GM18508 (cell line): Measurements from ENCODE around the gene PRSS33.

ENCODE experiments used
- ATAC-seq: cut with Tn5 transposase; IDR thresholded peaks from one replicate; pipeline ENCODE4 v1.9.1; 2021; ENCODE audit warnings: moderate number of reproducible peaks; ENCODE audit not compliant: insufficient read depth, unreplicated experiment

PRSS33 gene

DNA sequence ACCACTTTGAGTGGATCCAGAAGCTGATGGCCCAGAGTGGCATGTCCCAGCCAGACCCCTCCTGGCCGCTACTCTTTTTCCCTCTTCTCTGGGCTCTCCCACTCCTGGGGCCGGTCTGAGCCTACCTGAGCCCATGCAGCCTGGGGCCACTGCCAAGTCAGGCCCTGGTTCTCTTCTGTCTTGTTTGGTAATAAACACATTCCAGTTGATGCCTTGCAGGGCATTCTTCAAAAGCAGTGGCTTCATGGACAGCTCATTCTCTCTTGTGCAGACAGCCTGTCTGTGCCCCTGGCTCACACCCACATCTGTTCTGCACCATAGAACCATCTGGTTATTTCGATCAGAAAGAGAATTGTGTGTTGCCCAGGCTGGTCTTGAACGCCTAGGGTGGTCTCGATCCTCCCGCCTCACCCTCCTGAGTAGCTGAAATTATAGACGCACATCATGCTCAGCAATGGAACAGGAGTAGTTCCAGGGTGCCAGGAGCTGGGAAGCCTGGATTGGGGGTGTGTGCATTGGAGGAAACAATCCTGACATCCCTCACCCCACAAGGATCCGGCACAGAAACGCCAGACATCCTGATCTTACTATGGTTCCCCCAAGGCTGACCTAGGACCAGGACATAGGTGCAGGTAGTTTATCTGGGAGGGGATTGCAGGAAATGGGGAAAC, 34.3 kb upstream of the PRSS33 start:
- ATAC-seq = no peak

- no peak for ATAC-seq
Observed at GRCh38 chr16:2820836-2821486, 33.6 kb upstream of the PRSS33 start.

- no peak for ATAC-seq
Observed at GRCh38 chr16:2819939-2820835, 32.8 kb upstream of the PRSS33 start.

DNA sequence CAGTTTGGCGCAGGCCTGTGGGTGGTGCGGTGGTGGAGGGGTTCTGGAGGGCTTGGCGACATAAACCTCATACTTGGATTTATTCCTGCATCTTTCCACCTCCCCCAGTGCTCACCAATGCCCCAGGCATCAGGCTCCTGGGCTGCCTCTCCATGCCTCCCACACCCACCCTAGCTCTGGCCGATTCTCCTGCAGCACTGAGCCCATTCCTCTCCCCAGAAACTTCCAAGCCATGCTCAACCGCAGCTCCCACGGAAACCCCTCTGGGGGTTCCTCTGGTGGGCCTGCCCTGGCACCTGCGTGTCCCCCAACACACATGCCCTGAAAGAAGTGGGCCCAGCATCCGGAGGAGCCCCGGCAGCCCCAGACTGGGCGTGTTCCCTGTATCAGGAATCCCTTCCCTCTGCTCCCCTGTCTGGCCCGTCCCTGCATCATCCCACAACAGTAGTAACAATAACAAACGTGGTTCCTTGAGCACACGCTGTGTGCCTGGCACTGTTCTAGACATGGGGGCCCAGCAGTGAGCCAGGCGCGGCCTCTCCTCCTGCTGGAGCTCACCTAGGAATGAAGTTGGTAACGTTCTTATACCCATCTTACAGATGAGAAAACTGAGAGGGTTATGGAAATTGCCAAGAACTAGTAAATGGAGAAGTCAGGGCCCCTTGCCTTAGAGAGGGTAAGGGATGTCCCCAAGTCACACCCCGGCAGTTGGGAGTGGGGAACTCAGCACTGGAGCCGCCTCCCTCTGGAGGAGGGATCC, 32.0 kb upstream of the PRSS33 start:
- ATAC-seq = no peak

- no peak for ATAC-seq
Observed at GRCh38 chr16:2818272-2818876, 31.0 kb upstream of the PRSS33 start.

GRCh38 chr16:2817340-2818271, 30.2 kb upstream of the PRSS33 start:
- no peak for ATAC-seq

DNA sequence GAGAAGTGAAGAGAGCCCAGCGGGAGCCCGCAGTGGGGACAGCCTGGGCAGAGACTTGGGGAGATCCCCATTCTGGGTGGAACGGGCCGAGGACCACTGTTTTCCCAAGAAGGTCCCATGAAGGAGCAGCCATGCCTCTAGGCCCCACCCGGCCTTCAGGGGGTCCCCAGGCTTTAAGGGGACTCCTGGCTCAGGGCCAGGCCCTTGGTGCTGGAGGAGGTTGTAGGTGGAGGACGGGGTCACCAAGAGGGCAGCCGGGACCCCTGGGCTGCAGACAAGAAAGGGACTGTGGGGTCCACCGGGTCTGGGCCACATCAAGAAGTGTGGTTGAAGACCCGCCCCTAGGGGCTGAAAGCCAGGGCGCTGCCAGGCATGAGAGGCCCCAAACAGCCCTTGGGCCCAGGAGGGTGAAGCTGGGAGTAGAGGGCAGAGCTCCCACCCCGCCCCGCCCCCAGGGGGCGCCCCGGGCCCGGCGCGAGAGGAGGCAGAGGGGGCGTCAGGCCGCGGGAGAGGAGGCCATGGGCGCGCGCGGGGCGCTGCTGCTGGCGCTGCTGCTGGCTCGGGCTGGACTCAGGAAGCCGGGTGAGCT, 29.5 kb upstream of the PRSS33 start, which contains the start of gene PRSS21:
Gene PRSS21 (plus strand): TSS at position 487 of the 589 bp plus-strand sequence. CDS start 32 bp downstream, at position 519.
- no peak for ATAC-seq

DNA sequence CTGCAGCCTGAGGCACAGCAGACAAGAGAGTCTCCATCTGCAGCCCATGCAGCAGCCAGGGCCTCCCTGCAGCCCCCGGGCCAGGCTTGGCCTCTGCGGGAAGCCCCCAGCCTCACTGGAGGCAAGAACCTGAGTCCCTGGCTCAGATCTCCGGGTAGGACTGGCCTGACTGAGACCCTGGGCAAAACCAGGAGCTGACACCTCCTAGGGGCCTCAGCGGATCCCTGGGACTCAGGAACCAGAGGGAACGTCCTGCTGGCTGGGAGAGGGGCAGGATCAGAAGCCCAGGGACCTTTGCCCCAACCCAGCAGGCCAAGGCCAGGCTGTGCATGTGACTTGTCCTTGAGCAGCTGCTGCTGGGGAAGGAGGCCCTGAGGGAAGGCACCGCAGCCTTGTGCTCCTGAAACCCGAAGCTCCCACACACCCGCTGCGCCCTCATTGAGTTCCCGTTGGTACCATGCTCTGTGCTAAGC, 28.0 kb upstream of the PRSS33 start:
- ATAC-seq = no peak

DNA sequence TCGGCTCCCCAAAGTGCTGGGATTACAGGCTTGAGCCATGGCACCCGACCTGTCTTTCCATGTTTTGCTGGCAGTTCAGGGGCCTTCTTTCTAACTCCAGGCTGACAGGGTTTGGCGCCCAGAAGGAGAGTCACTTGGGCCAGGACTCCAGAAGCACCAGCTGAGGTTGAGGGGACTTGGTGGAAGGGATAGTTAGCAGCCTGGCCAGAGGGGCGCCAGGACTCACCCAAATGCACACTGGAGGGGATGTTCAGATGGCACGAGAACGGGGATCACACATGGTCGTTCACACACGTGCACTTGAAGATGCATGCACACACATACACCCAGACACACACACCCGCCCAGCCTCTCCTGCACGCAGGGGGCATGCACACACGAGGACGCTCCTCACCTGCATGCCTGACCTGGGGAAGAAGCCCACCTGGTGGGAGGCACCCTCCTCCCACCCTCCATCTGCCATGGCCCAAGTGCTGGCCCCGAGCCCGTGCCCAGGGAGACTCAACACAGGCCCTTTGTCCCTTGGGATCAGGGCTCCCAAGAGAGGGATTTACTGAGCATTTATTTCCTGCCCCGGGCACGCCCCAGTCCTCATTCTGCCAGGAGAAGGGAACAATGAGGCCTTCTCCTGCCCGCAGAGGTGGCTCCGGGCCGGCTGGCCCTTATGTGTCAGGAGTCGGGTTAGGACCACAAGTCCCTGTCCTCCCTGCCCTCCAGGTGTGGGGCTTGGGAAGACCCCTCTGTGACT, 27.4 kb upstream of the PRSS33 start:
- ATAC-seq = no peak

GRCh38 chr16:2813771-2814221, 26.4 kb upstream of the PRSS33 start:
- no peak for ATAC-seq

DNA sequence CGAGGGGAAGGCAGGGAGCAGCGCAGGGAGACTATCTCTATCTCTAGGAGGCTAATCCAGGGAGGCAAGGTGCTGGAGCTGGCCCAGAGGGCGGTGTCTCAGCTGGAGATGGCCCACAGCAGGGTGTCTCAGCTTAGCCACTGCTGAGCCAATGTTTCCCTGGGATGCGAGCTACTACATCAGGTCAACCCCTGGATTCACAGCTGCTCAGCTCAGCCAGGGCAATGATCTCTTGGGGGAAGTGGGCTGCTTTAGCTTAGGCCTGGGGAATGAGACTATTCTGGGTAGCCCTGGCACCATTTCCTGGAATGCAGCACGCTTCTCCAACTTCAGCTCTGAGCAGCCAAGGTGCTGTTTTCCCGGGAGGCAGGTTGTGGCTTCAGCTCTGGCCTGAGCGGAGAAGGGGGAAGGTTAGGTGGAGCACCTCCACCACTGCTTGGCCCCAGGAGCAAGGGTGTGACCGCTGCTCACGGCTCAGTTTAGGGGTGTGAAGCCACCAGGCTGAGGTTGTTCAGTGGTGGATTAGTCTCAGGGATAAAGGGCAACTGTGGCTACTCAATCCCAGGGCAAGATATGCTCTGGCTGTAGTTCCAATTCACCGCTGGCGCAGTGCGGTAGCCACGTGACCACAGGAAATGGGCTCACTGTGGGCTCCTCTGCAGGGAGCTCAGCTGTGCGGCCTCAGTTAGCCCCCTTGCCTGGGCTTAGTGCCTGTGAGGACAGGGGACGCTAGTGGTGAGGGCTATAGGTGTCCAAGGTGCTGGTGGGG, 24.5 kb upstream of the PRSS33 start:
- no peak for ATAC-seq

DNA sequence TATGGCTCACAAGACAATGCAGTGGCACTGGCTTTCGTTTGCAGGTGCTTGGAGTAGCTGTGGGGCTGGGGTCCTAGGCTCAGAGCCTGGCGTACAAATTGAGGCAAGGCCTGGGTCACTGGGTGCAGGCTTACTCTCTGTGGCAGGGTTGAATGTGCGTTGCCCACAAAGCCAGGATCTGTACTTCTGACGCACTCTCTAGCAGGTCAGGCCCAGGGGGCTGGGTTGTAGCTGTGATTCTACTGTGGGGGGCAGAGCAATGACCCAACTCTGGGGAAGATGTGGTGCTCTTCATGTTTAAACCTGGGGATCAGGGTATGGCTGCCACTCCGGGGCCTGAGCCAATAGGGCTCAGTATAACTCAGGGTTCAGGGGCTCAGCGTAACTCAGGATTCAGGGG, 23.3 kb upstream of the PRSS33 start:
- ATAC-seq = no peak

- no peak for ATAC-seq
Observed at GRCh38 chr16:2809149-2809760, 21.9 kb upstream of the PRSS33 start.

DNA sequence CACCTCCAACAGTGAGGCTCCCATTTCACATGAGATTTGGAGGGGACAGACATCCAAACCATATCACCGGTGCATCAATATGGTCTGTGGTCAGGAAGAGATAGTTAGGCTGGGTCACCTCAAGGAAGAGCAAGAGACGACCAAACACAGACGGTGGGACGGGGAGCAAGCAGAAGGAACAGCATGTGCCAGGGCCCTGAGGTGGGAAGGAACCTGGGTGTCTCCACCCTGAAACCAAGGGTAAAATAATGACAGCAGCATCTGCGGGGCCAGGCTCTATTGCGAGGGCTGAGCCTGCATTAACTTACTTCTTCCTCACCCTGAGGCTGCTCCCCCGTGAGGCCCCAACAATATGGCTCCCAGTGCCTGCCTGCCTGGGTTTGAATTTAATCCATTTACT, 20.8 kb upstream of the PRSS33 start:
- ATAC-seq = no peak

DNA sequence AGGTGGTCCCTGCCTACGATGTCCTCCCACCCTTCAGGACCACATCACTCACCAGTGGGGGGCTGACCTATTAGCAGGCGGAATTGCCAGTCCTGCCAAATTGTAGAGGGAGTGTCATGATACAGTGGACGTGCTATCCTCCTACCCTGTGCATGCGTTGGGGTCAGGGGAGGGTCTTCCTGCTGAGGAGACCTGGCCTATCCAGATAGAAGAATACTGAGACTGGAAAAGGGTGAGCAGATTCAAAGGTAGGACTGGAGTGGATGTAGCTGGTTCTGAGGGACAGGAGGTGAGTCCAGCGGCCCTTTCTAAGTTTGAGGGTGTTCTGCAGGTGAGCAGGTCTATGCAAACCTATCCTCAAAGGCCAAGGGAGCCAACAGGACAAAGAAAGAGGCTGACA, 18.9 kb upstream of the PRSS33 start:
- ATAC-seq = no peak

DNA sequence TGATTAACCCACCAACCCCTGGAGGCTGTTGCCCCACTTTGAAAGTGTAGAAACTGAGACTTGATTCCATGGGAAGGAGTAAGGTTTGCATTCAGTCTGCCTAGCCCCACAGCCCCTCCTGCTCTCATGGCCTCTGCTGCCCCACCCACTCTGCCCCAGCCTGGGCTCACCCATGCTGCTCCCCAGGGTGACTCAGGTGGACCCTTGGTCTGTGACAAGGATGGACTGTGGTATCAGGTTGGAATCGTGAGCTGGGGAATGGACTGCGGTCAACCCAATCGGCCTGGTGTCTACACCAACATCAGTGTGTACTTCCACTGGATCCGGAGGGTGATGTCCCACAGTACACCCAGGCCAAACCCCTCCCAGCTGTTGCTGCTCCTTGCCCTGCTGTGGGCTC, 17.4 kb upstream of the PRSS33 start:
- ATAC-seq = no peak
